Hematopoietic multipotent progenitor cell (in vitro differentiated cells): ENCODE data around the gene DLL3. TPM values are rescaled to one million over a fixed set of nuclear protein-coding genes. Genes with fewer than 3 reads are reported as not detected.

Source experiments
- DNase-seq, 3 donors: peaks; one replicate each; pipeline ENCODE4 v3.0.0-alpha.2; 2011 to 2015; ENCODE audit warnings: low read depth in 2 of 3, low spot score in 2 of 3
- total RNA-seq: library from RNA; depleted of rRNA; stranded (reverse); fragments of >200 nt; gene quantifications from one replicate; pipeline ENCODE4 v1.2.3, GENCODE V29; 2012

DLL3 gene
- total RNA-seq, 1 donor, result 0.27 TPM

DNA sequence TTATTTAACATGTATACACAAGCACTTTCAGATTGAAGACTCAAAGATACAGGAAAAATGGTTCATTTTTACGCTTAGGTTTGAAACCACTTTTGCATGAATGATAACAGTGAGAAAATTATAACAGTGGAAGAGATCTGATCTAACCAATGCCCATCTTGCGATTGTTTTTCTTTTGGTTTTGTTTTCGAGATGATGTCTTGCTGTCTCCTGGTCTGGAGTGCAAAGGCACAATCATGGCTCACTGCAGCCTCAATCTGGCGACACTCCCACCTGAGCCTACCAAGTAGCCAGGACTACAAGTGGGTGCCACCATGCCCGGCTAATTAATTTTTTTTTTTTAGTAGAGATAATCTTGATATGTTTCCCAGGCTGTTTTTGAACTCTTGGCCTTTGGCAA lies 51.5 kb downstream of the DLL3 start:
- DNase-seq, result no peak

- no peak for DNase-seq
Measured at GRCh38 chr19:39553082-39553652, 54.4 kb downstream of the DLL3 start.

- no peak for DNase-seq
Measured at GRCh38 chr19:39554701-39555311, 56.1 kb downstream of the DLL3 start.

DNA sequence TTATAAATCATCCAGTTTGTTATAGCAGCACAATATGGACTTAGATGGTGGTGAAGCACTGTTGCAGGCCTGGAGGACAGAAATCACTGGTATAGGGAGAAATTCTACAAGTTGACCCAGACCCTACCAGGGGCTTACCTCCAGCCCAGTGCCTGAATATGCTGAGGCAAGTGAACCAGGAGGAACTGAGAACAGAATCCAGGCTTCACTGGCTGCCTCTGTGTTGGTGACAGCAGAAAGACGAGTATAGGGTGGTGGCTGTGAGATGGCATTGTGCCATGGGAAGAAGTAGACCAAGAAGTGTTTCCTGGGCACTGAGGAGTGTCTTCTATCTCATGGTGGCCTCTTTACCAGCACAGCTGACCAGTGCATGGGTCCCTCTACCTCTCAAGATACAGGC lies 57.1 kb downstream of the DLL3 start:
- no peak for DNase-seq

Other genes starting within 250 kb of the DLL3 start
- gene IFNL2, start 230.6 kb upstream of the DLL3 start, total RNA-seq, result not detected
- gene IFNL1, start 202.5 kb upstream of the DLL3 start, total RNA-seq, result not detected
- gene LRFN1, start 178.1 kb upstream of the DLL3 start, total RNA-seq, result 8.1 TPM
- gene GMFG, start 162.9 kb upstream of the DLL3 start, total RNA-seq, result 123 TPM
- gene SAMD4B, start 156.5 kb upstream of the DLL3 start, total RNA-seq, result 84.8 TPM
- gene PAF1, start 107.8 kb upstream of the DLL3 start, total RNA-seq, result 68.4 TPM
- gene MED29, start 107.6 kb upstream of the DLL3 start, total RNA-seq, result 35.5 TPM
- gene ZFP36, start 92.1 kb upstream of the DLL3 start, total RNA-seq, result 98.3 TPM
- gene PLEKHG2, start 86.3 kb upstream of the DLL3 start, total RNA-seq, result 20.7 TPM
- 641 TPM for gene RPS16, start 63.0 kb upstream of the DLL3 start, total RNA-seq
- 75.9 TPM for gene SUPT5H, start 53.4 kb upstream of the DLL3 start, total RNA-seq
- gene TIMM50, start 18.1 kb upstream of the DLL3 start, total RNA-seq, result 42.3 TPM
- gene SELENOV, start 16.2 kb downstream of the DLL3 start, total RNA-seq, result not detected
- 7.5 TPM for gene EID2B, start 33.9 kb downstream of the DLL3 start, total RNA-seq
- 12.7 TPM for gene EID2, start 41.2 kb downstream of the DLL3 start, total RNA-seq
- not detected for gene LGALS13, start 103.6 kb downstream of the DLL3 start, total RNA-seq
- gene LGALS16, start 157.0 kb downstream of the DLL3 start, total RNA-seq, result not detected
- under 0.01 TPM for gene LGALS14, start 205.5 kb downstream of the DLL3 start, total RNA-seq
- 17.5 TPM for gene CLC, start 239.1 kb downstream of the DLL3 start, total RNA-seq